Measurements from ENCODE around the gene PPP1R13B.

- TF ChIP-seq CTCF (IDR thresholded peaks at IDR 0.05) (no peak), POLR2A (IDR thresholded peaks at IDR 0.05) (no peak)
Observed at GRCh38 chr14:103743691-103744090, 103.7 kb downstream of the PPP1R13B start.

Data from breast epithelium (tissue), 3 donors.